Uterus (tissue), 4 donors: ENCODE measurements around the gene BCAR3. TPM values are rescaled to one million over a fixed set of nuclear protein-coding genes. Genes with fewer than 3 reads are reported as not detected.

Source experiments
- DNase-seq, 2 donors: peaks; one replicate each; pipeline ENCODE4 v3.0.0-alpha.2; 2019 to 2020
- H3K27ac ChIP-seq, 2 donors: fragments of 200-600 bp; sonication (generic); 1 replicate in 1 of 2; 2 replicates in 1 of 2; pipeline ENCODE4 v1.5.1; 2016 to 2018
- H3K27me3 ChIP-seq, 2 donors: fragments of 200-600 bp; sonication (generic); one replicate each; pipeline ENCODE4 v1.5.1; 2018 to 2019; ENCODE audit warnings: control low read depth in 1 of 2
- H3K36me3 ChIP-seq, 2 donors: fragments of 200-600 bp; sonication (generic); one replicate each; pipeline ENCODE4 v1.5.1; 2019; ENCODE audit warnings: control low read depth in 1 of 2
- H3K4me1 ChIP-seq, 2 donors: fragments of 200-600 bp; sonication (generic); one replicate each; pipeline ENCODE4 v1.5.1; 2018 to 2019; ENCODE audit warnings: control low read depth in 1 of 2
- H3K4me3 ChIP-seq, 2 donors: fragments of 200-600 bp; sonication (generic); 1 replicate in 1 of 2; 2 replicates in 1 of 2; pipeline ENCODE4 v1.5.1; 2018 to 2019; ENCODE audit warnings: mild to moderate bottlenecking in 1 of 2
- H3K9me3 ChIP-seq, 2 donors: fragments of 200-600 bp; sonication (generic); one replicate each; pipeline ENCODE4 v1.5.1; 2019; ENCODE audit warnings: control low read depth in 1 of 2
- POLR2A ChIP-seq, 2 donors: fragments of 450-650 bp; IDR thresholded peaks; one replicate each; pipeline ENCODE4 v1.6.1; 2016; ENCODE audit warnings: antibody characterized with exemption in 2 of 2, mild to moderate bottlenecking in 1 of 2, moderate library complexity in 1 of 2
- intact Hi-C: fragments of 100-400 bp; cut with DNase I; formaldehyde crosslinking; loops from one replicate; pipeline ENCODE4 v1.15.1; 2023; ENCODE audit warnings: low total_unique reads
- total RNA-seq, 4 donors: library from RNA; depleted of rRNA in 3 of 4; stranded (reverse); fragments of >200 nt in 3 of 4; gene quantifications; one replicate each; pipeline versions ENCODE4 v1.1.0 to v1.2.4, GENCODE V29; 2014 to 2023
- TF ChIP-seq, protein P1 (sequence below), 4 experiments: fragments of 200-600 bp in 2 of 4; fragments of 450-650 bp in 2 of 4; sonication (generic) in 2 of 4; IDR thresholded peaks; one replicate each; pipeline ENCODE4 v1.5.1; 2016 to 2019; ENCODE audit warnings: antibody characterized with exemption in 4 of 4, mild to moderate bottlenecking in 2 of 4, moderate library complexity in 1 of 4
- donor health status: DM: yes; HTN: yes; CAD: no.

The BCAR3 gene
- total RNA-seq, 4 donors from 2014 or later = 8.5 to 56.8 (median 20.2) TPM

DNA sequence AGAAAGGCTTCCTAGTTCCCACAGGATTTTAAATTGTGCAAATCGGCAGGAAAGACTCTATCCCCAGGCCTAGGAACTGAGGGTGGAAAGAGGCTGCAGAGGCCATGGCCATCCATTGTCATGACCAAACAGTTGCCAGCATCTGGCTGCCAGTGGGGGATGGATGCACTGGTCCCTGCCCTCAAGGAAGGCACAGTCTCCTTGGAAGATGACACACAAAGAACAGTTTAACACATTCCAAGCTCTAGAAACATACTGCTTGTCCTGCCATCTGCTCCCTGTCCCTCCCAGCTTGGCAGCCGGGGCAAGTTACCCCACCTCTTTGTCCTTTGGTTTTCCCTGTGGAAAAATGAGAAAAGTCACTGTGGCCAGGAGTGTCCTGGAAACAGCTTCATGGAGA, 83.2 kb downstream of the BCAR3 start:
- TF ChIP-seq POLR2A (IDR thresholded peaks at IDR 0.05) = no peak
- TF ChIP-seq, protein P1, sequence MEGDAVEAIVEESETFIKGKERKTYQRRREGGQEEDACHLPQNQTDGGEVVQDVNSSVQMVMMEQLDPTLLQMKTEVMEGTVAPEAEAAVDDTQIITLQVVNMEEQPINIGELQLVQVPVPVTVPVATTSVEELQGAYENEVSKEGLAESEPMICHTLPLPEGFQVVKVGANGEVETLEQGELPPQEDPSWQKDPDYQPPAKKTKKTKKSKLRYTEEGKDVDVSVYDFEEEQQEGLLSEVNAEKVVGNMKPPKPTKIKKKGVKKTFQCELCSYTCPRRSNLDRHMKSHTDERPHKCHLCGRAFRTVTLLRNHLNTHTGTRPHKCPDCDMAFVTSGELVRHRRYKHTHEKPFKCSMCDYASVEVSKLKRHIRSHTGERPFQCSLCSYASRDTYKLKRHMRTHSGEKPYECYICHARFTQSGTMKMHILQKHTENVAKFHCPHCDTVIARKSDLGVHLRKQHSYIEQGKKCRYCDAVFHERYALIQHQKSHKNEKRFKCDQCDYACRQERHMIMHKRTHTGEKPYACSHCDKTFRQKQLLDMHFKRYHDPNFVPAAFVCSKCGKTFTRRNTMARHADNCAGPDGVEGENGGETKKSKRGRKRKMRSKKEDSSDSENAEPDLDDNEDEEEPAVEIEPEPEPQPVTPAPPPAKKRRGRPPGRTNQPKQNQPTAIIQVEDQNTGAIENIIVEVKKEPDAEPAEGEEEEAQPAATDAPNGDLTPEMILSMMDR (IDR thresholded peaks at IDR 0.05) = no peak
- Histone ChIP-seq H3K4me3 (no peak overlapping the region), H3K27me3 (no peaks in the 10 kb centered on the region), H3K9me3 (no peaks in the 10 kb centered on the region), H3K4me1 (peaks cover 0 to 5% of the 10 kb centered on the region in 2 donors), H3K36me3 (no peaks in the 10 kb centered on the region), H3K27ac (no peak overlapping the region)
- no peak for DNase-seq
- intact Hi-C loops = no loop called here

DNA sequence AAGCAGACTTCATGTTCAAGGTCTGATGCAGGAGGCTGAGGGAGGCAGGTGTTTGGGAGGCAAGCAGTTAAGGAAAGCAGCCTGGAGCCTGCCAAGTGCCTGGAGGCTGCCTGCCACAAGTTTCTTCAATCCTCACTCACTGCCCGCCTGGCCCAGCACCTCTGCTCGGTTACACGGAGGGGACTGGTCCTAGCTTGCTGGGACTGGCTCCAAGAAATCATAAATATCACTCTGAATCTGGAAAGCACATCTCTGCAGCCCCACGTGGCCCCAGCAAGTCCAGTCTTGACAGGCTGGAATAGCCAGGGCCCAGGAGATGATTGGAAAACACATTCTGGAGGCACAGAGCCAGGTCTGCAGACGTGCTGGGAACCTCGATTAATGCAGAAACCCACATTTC, 83.9 kb downstream of the BCAR3 start:
- no peak overlapping the region for H3K27ac ChIP-seq

DNA sequence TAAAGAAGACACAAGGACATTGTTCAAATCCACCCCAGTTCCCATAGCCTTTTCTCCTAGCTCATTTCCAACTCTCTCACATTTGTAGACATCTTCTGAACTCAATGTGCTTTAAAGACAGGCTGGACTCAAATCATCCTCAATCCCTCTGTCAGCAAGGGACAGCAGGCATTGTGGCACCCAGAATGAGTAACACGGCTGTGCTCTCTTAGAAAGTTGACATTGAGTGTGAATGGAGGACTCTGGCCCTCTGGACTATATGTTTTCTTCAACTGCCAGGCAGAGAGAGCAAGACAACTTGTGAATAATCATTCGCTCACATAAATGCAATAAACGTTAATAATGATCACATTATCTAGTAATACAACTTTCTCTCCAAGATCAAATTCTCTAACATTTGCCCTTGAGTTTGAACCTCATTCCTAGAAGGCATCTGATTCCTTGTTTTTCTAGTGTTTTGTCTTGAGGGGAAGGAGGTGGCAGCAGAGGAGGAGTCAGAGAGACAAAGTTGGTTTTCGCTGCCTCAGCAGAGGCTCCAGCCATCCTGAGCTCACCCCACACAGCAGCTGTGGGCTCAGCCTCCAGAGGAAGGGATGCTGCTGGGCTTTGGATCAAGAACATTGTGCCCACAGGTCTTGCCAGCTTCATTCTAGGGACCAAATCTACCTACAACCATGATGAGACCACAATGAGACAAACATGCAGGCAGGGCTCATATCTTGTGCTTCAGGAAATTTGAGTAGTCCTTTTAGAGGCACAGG, 85.1 kb downstream of the BCAR3 start:
- Histone ChIP-seq H3K36me3 (no peaks in the 10 kb centered on the region), H3K27ac (no peak overlapping the region), H3K27me3 (no peaks in the 10 kb centered on the region)

More for the DNA sequence above, 83.9 kb downstream of the BCAR3 start:
- no peak overlapping the region for H3K4me3 ChIP-seq
- intact Hi-C loops = no loop called here
- H3K9me3 ChIP-seq = no peaks in the 10 kb centered on the region
- H3K27me3 ChIP-seq = no peaks in the 10 kb centered on the region
- peaks cover 0 to 5% of the 10 kb centered on the region in 2 donors for H3K4me1 ChIP-seq
- TF ChIP-seq POLR2A (IDR thresholded peaks at IDR 0.05) = no peak
- TF ChIP-seq, protein P1 (IDR thresholded peaks at IDR 0.05) = no peak
- no peaks in the 10 kb centered on the region for H3K36me3 ChIP-seq
- no peak for DNase-seq

DNA sequence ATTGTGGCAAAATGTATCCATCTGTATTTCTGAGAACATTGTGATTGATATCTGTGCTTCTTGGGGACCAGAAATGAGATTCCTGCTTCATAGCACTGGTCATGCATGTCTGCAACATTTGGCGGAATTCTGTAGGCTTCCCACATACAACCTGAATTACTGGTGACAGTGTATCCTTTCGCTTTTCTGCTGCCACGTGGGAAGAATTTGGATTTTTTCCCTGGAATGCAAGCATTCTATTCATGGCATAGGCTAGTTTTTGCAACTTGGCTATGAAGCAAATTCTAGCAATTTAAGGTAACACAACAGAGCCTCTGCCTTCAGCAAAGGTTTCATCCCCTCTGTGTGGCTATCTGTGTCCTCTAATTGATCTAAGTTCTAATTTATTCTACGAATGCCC, 85.9 kb downstream of the BCAR3 start:
- Histone ChIP-seq H3K36me3 (no peaks in the 10 kb centered on the region), H3K27ac (no peak overlapping the region), H3K9me3 (no peaks in the 10 kb centered on the region), H3K4me1 (peaks cover 0 to 5% of the 10 kb centered on the region in 2 donors), H3K27me3 (no peaks in the 10 kb centered on the region), H3K4me3 (no peak overlapping the region)
- TF ChIP-seq, protein P1 (IDR thresholded peaks at IDR 0.05) = no peak
- TF ChIP-seq POLR2A (IDR thresholded peaks at IDR 0.05) = no peak
- no peak for DNase-seq
- intact Hi-C loops = no loop called here

More for the DNA sequence above, 85.1 kb downstream of the BCAR3 start:
- intact Hi-C loops = no loop called here
- no peak overlapping the region for H3K4me3 ChIP-seq
- no peaks in the 10 kb centered on the region for H3K9me3 ChIP-seq
- DNase-seq = no peak
- peaks cover 0 to 5% of the 10 kb centered on the region in 2 donors for H3K4me1 ChIP-seq
- TF ChIP-seq, protein P1 (IDR thresholded peaks at IDR 0.05) = no peak
- no peak for TF ChIP-seq POLR2A (IDR thresholded peaks at IDR 0.05)

DNA sequence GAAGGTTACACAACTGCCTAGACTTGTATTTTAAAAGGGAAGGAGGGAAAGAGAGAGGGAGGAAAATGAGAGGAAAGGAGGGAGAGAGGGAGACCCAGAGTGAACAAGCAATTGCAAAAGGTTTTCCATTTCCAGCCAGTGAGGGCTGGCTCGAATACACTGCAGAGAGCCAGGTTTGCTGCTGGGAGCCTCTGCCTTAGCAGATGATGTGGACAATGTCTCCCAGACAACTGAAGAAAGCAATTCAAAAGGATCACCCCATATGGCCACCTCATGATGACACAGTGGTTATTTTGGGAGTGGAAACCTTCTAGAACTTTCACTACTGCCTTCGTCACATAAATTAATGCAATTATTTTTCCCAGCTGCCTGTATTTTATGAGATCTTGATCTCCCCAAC, 86.4 kb downstream of the BCAR3 start:
- intact Hi-C loops = no loop called here
- peaks cover 0 to 5% of the 10 kb centered on the region in 2 donors for H3K4me1 ChIP-seq
- no peak overlapping the region for H3K27ac ChIP-seq
- no peaks in the 10 kb centered on the region for H3K36me3 ChIP-seq
- H3K27me3 ChIP-seq = no peaks in the 10 kb centered on the region
- DNase-seq = no peak
- TF ChIP-seq POLR2A (IDR thresholded peaks at IDR 0.05) = no peak
- TF ChIP-seq, protein P1 (IDR thresholded peaks at IDR 0.05) = no peak
- H3K4me3 ChIP-seq = no peak overlapping the region
- no peaks in the 10 kb centered on the region for H3K9me3 ChIP-seq
